Forelimb muscle (tissue), 1 donor: ENCODE data around the gene HDAC5. TPM values are rescaled to one million over a fixed set of nuclear protein-coding genes. Genes with fewer than 3 reads are reported as not detected.
"Not testable (repeated sequence)": the region's sequence is repeated elsewhere in the genome, so short reads cannot be mapped to it uniquely, and the experiment has no call there.

Source experiments
- DNase-seq: peaks from one replicate; pipeline ENCODE4 v3.0.0-alpha.2; 2013; ENCODE audit warnings: low read depth
- polyA plus RNA-seq: library from polyadenylated mRNA; unstranded; fragments of 120-200 nt; gene quantifications from one replicate; pipeline ENCODE4 v1.2.1, GENCODE V29; 2013; ENCODE audit not compliant: insufficient read length

HDAC5 gene
- polyA plus RNA-seq, 1 donor, result 60.7 TPM

DNA sequence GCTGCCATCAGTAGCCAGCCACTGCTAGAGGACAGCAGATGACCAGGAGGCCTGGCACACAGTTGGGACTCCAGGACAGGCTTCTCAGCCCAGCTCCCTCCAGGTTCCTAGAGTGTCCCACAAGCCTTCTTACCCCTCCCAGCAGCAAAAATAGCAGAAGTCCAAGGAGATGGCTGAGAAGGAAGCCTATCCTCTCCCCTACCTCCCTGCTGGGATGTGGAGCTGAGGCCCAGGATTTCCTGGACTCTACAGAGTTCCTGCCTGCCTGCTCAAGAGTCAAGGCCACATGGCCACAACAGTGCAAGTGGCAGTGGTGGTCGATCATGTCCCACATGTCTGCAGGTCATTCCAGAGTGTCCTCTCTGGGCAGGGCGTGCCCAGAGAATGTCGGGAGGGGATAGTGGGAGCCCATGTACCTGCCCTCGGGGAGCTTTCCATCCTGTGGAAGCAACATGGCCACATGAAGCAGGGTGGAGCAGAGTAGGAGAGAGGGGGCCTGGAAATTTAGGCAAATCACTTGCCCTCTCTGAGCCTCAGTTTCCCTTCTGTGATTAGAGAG lies 10.6 kb upstream of the HDAC5 start:
- DNase-seq, result no peak

DNA sequence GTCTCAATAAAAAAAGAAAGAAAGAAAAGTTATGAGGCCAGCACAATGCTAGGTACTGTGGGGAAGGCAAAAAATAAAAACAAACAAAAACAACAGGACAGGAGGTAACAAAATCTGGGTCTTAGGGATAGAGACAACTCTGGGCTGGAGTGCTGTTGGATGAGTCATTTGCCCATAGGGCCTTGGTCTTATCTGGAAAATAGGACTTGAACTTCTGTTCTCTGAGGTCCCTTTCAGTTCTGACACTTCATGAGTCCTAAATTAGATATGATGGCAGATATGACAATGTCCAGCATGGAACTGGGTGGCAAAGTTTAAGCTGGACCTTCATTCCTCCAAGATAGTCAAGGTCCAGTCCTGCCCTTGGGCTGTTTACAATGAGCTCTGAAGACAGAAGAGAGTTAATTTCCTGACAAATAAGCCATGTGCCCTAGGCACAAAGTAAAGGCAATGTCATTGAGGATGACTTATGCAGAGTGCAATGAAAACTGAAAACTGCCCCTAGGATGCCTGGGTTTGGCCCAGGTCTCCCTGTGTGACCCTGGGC lies 8.9 kb upstream of the HDAC5 start:
- no peak for DNase-seq

DNA sequence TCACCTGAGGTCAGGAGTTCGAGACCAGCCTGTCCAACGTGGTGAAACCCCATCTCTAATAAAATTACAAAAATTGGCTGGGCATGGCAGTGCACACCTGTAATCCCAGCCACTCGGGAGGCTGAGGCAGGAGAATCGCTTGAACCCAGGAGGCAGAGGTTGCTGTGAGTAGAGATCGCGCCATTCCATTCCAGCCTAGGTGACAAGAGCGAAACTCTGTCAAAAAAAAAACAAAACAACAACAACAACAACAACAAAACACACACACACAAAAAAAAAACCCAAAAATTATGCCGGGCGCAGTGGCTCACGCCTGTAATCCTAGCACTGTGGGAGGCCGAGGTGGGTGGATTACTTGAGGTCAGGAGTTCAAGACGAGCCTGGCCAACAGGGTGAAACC lies 7.9 kb upstream of the HDAC5 start:
- DNase-seq, result not testable (repeated sequence)

DNA sequence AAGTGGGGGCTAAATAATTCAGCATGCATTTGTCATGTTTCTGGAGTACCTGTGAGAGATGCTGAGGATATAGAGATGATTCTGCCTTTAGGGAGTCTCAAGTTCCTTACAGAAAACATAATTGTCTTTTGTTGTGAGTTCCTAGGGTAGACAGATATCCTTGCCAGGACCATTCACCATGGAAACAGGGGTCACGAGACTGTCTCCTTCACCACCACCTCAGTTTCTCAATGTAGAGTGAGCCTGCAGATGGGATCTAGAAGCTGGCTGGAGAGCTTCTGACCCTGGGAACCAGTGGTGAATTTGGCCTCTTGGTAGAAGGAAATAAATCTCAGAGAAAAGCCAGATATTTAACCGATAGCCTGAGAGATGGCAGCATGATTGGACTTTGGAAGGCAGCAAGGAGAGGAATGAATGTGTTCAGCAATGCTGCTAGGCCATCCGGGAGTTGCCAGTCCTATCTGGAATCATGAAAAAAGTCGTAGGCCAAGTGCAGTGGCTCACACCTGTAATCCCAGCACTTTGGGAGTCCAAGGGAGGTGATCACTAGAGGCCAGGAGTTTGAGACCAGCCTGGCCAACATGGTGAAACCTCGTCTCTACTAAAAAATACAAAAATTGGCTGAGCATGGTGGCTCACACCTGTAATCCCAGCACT lies 7.4 kb upstream of the HDAC5 start:
- DNase-seq, result no peak

DNA sequence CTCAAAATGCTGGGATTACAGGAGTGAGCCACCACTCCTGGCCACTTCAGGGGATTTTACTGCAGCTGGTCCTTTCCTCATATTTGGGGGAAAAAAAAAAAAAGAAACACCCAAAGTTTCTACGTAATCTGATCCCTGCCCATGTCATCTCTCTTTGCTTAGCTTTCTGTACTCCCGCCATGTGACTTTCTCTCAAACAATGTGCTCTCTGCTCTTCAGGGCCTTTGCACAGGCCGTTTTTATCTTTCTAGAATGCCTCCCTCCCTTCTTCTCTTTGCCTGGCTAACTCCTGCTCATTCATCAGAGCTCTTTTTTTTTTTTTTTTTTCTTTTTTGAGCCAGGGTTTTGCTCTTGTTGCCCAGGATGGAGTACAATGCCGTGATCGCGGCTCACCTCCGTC lies 4.9 kb upstream of the HDAC5 start:
- no peak for DNase-seq

DNA sequence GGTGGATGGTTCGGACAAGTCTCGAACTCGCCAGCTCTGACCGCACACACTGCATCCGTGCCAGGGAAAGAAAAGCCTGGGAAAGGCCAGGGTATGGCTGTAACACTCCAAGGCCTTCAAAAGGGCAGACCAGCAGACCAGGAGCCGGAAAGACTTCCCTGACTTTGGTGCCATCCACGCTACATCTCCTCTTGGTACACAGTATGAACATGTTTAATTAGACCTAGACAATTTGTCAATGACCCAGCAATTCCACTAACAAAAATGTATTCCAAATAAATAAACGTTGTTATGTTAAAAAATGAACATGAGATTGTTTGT lies 637 bp upstream of the HDAC5 start:
- DNase-seq, result no peak

DNA sequence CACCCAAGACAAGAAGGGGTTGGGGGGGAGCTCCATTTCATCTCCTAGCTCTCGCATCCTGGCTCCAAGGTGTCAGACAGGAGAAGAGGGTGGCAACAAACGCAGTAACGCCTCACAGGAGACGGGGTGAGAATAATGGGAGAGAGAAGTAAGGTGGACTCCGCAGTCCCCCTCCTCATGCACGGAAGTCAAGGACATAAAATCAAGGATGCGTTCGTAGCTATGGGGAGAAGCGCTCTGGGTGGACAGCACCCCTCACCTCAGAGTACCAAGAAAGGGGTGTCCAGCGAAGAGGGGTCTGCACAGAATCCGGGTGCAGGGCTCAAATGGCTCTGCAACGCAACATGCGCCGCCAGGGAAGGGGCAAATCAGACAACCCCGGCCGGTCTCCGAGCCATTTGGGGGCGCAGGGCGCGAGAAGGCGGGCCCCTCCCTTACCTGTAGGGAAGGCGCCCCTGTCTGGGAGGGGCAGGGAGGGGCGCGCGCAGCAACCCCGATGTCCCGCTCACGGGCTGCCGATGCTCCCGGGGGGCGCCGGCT lies 555 bp downstream of the HDAC5 start:
- no peak for DNase-seq

DNA sequence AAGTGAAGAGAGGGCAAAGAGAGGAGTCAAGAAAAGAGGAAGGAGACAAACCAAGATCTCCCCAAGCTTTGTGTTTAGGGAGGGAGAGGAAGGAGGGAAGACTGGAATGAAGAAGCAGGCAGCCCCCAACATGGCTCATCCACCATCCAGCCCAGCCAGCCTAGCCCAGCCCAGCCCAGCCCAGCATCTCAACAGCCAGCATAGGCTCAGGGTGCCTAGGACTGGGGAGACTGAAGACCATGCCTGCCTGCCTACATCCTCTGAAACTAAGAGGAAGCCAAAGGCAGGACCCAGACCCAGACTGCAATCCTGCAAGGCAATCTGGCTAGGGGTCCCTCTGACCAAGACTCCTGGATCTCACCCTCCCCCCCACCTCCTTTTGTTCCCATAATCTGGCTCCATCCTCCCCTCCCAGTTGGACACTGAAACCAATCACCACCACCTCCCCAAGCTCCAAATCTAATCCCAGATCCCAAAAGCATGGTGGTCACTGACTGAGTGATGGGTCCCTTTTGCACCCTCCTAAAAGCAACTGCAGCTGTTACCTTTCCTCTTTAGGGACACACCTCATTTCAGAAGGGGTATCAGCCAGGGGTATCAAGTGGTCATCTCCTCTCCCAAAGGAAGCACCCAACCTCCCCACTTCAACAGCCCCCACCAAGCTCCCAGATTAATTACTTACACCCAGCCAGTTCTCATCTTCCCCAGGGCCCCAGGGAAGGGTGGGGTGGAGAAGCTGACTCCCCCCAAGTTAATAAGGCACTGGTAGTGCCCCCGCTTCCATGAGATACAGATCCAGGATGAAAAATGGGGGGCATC lies 1.2 kb downstream of the HDAC5 start:
- no peak for DNase-seq

DNA sequence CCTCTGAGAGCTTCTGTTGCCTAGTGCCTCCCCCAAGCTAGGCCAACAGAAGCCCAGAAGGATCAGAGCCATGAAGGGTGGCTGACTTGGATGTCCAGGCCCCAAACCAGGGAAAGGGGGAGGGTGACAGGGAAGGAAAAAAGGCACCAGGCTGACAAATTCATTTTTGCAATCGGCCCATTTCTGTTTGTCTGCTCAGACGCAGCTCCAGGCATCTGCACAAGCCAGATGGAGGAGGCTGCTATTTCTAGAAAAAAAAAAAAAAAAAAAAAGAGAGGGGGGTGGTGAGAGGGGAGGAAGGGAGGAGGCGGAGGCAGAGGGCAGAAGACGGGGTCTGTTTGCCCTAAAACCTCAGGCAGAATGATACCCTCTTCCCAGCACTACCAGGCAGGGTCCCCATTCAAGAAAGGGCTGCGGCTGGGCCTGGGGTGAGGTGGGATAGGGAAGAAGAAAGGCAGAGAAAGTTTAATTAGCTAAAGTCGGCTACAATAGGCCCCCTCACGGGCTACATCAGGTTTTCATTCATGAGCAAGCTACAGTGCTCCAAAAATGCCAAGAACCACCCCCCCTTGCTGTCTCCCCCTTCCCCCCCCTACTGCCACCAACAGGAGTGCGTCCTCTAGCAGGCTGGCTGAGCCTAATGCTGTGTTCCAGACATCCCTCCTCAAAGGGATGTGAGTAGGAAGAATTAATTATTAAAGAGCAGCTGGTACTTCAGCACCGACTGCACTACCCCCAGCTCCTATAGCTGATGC lies 2.4 kb downstream of the HDAC5 start:
- DNase-seq, result no peak

DNA sequence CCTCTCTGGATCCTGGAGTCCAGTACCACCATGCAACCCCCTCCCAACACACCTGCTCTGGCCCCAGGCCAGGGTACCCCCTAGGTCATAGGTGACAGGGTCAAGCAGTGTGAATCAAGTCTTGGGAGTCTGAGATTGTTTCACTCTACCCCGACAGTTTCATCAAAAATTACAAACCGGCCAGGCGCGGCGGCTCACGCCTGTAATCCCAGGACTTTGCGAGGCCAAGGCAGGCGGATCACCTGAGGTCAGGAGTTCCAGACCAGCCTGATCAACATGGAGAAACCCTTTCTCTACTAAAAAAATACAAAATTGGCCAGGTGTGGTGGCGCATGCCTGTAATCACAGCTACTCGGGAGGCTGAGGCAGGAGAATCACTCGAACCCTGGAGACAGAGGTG lies 3.2 kb downstream of the HDAC5 start:
- DNase-seq, result not testable (repeated sequence)

DNA sequence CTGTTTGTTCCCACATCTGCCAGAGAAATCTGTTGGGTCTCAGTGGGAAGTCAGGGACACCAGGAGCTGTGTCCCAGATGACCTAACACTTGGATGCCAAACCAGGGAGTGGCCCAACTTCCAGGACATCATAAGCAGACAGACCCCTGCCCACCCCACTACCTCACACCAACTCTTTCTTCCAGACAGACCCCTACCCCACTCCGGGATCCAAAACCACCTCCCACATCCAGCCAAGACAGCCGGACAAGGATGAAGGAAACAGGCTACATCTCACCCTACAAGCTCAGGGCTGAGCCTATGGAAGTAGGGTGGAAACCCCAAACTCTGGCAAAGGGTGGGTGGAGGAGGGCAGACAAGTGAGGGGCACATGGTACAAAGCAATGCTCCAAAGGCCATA lies 3.6 kb downstream of the HDAC5 start:
- no peak for DNase-seq

DNA sequence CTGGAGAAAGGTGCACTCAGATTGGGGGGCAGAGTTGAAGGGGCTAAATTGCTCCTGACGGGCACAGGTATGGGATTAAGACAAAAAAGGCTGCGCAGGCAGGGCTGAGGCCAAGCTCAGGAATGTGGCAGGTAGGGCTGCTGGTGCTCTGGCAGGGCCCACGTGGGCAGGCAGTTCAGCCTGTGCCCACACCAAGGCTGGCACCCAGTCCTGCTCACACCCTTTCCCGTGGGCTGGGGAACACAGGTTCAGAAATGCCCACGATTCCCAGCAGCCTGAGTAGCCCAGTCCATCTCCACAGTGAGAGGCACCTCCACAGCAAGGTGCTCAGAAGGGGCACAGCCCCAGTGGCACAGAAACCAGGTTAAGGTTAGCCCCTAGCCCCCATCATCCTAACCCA lies 4.4 kb downstream of the HDAC5 start:
- no peak for DNase-seq

DNA sequence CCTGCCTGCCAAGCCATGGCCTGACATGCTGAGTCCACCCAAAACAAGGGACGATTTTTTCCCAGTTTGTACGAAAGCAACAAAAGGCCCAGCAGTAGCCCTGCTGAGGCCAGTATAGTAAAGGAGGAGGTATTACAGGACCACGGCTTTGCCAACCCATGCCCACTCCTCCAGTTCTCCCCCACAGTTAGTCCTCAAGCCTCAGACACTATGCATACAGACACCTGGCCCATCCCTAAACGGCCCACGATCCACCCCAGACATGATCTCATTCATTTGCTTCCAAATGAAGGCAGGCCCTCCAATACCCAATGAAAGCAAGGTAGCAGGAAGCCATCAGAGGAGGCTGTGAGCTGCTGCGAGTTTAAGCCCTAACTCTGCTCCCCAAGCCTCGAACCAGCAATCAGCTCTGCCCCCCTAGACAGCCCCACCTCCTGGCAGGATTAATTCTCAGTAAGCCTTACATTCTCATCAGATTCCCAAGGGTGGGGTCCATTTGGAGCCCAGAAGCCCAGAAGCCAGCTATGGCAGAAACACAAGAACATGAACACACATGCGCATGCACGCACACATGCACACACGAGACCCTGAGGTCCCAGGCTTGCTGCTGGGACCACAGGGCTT lies 4.9 kb downstream of the HDAC5 start:
- DNase-seq, result no peak

DNA sequence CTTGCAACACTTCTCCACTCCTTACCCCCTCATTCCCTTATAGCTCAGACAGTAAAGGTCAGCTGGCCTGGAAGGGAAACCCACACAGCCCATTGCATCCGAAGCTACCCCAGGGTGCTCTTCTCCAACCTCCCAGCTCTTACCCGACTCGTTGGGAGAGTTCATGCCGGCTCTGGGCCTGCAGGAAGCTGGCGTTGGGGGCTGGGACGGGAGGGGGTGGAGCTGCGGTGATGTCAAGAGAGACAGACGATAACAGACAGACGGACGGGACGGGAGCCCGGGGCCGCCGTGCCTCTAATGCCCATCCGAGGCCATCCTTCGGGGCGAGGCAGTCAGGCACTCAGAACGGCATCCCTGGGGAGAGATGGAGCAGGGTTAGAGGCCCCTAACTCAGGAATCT lies 6.1 kb downstream of the HDAC5 start:
- no peak for DNase-seq

DNA sequence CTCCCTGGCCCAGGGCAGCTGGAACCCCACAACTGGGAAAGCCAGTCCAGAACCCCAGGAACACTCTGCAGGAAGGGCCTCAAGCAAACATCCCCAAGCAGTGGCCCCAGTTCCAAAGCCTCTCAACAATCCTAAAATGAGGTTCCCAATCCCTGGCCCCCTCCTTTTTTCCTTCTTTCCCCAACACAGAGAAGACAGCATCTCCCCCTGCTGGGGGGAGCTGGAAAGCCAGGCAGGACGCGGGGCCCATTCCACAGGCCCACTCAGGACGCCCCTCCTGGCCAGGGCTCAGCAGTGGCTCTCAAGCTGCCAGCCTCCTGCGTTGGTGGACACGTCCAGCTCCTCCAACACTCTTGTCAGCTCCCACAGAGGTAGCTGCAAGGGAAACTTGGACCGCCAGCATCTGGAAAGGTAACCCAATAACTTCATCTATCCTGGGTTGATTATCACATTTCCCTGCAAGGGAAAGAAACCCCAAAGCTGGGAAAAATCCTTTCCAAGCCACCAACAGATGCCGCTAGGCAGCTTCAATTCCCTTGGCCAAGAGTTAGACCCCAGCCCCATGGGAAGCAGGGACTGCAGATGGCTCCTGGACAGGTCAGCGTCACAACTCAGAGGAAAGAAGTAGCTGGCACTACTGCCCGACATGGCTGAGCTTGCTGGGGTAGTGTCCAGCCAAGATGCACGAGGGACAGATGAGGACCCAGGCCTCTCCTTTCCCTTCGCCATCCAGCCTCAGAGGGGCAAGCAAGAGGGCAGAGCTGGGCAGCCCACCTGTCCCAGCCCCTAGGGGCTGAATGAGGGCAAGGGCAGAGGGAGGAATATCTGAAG lies 7.6 kb downstream of the HDAC5 start:
- DNase-seq, result no peak

DNA sequence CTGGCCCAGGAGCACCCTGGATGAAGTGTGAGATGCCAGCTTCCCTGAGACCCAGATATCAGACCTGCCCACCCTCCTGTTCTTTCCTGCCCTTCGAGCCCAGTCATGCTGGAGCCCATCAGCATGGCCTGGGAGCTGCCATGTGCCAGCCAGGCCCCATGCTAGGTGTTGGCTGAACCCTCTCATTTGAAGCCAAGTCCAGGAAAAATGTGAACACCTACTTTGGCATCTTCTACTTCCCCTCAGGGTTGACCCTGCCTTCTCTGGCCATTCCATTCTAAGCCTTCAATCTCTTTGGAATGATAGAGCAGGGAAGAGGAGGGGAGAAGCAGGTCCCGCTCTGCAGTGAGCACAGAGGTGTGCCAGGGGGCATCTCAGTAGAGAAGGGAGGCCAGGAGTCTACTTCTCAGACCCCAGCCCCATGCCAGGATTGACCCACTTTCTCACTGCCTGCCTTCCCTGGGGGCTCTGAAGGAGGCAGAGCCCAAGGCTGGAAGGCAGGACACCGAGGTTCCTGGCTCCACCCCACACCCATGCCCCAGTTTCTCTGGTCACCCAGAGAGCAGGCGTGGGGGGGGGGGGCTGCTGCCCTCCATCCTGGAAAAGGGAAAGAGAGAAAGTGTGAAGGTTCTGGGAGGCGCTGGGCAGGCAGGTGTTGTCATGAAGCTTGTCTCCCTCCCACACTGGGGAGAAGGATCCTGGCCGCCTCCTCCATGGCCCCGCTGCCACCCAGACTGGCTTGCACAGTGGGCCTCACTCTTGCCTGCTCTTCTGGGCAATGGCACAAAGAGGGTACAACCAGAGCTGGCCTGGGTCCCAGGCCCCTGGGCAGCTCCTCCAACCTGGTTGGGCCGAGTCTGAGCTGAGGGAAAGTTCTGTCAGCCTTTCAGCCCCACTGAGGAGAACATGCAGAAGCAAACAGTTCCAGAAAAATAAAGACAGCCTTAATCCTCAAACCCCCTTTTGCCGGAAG lies 9.3 kb downstream of the HDAC5 start:
- DNase-seq, result no peak

DNA sequence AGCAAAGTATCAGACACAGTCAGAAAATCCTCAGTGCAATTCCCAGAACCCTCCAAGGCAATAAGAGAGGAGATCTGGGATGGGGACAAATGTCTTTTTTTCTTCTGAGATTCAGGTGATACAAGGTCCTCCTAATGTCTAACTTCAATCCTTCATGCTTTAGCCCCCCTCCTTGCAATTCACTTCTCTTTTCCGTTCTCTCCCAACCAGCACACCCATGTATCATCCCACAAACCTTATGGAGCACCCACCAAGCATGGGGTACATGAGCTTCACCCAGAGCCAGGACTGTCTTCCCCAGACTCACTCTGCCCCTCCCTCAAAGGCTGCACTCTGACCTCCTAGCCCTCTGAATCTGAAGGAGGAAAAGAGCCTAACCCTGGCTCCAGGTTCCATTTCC lies 10.1 kb downstream of the HDAC5 start:
- no peak for DNase-seq

DNA sequence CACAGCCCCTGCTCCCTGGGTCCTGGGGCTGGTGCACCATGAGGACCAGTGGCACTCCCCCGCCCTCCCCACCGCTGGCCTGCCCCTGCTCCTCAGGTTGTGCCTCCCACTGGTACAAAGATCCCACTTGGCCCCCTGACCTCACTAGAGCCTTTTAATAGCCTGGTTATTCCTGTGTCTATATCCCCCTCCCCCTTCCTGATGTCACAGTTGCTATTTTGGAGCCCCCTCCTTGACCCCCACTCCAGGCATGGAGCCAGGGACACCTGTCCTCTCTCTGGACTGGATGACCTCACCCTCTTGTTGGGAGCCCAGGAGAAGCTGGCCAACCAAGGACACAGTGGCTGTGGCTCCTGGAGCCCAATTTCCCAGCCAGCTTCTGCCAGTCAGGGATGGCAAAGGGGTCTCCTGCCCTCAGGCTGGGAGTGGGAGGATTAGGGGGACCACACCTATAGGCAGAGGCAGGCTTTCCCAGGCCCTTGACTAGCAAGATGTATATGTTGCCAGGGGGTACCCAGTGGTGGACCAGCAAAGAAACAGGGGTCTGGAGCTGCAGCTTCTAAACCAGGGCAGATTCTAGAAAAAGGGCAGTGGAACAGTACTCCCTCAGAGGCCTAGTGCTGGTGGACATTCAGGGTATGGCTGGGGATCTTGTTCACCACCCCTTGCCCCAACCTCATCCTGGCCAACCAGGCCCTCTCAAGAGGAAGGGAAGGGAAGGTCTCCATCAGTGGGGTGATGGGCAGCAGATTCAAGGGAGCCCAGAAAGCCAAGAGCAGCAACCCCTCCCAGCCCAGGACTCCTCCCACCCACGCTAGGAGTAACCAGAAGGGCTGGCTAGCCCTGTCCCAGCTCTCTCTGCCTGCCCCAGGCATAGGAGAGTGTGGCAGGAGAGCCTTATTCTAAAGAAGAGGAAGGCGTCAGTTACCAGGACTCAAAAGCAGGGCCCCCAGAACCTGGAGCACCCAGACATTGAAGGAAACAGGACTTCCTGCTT lies 10.9 kb downstream of the HDAC5 start:
- DNase-seq, result no peak
